Left renal pelvis (tissue), 4 donors: ENCODE data around the gene FKBP9. TPM values are rescaled to one million over a fixed set of nuclear protein-coding genes. Genes with fewer than 3 reads are reported as not detected.
"Not testable (repeated sequence)": the region's sequence is repeated elsewhere in the genome, so short reads cannot be mapped to it uniquely, and the experiment has no call there.

Experiments
- DNase-seq, 4 donors: peaks; one replicate each; pipeline ENCODE4 v3.0.0-alpha.2; 2013; ENCODE audit warnings: low read depth in 4 of 4, low spot score in 3 of 4
- polyA plus RNA-seq, 4 donors: library from polyadenylated mRNA; unstranded; fragments of 120-200 nt; gene quantifications; one replicate each; pipeline ENCODE4 v1.2.1, GENCODE V29; 2013; ENCODE audit not compliant: insufficient read length in 4 of 4

The FKBP9 gene
- polyA plus RNA-seq, 4 donors: 127 to 348 (median 182) TPM

GRCh38 chr7:33004104-33004616 is 46.9 kb downstream of the FKBP9 start:
- not testable (repeated sequence) for DNase-seq

DNA sequence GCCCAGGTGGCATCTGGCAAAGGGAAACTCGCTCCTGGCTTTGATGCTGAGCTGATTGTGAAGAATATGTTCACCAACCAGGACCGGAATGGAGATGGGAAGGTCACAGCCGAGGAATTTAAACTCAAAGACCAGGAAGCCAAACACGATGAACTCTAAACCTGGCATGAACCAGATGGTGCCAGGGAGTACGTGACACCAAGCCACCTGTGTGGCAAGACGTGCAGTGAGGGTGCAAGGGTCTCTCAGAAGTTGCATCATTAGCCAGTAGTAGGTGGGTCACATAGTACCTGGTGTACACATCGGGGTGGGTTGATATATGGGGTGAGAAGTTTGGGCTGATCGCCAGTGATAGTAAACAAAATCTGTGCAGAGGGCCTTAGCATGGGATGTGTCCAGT is 48.0 kb downstream of the FKBP9 start:
- DNase-seq: not testable (repeated sequence)

- not testable (repeated sequence) for DNase-seq
Observed at GRCh38 chr7:33005690-33006089, 48.5 kb downstream of the FKBP9 start.

DNA sequence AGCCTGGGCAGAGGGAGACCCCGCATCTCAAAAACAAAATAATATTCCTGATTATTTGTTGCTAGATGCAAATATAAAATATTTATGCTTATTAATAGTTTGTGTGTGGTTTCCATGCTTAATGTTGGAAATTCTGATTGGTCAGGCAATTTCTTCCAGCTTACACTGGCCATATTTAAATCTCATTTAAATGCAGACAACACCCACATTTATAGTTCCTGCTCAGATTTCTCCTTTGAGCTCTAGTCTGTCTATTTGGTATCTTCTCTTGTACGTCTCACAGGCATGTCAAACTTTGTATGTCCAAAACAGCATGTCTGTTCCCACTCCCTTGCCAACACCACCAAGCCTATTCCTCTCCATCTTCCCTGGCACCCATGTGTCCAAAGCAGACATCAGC is 52.5 kb downstream of the FKBP9 start:
- DNase-seq: no peak

- no peak for DNase-seq
Observed at GRCh38 chr7:33012364-33012763, 55.1 kb downstream of the FKBP9 start.

GRCh38 chr7:33024189-33024757 is 67.0 kb downstream of the FKBP9 start:
- no peak for DNase-seq

DNA sequence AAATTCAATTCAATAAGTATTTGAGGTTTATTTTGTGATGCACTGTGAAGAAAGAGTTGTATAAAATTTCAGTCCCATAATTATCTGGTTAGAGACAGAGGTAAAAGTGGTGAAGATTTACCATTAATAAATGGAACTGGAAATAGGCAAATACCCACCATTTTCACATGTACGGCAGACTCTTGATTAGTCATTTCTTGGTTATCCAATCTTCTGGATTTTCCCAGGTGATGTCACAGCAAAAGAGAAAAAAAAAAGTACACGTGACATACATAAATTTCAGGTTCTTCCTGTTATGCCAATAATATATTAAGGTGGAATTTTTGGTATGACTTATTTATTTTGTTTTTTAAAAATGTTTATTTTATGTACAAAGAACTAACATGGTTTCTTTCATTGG is 78.5 kb downstream of the FKBP9 start:
- DNase-seq: no peak

GRCh38 chr7:33038639-33039038 is 81.4 kb downstream of the FKBP9 start:
- DNase-seq: no peak

DNA sequence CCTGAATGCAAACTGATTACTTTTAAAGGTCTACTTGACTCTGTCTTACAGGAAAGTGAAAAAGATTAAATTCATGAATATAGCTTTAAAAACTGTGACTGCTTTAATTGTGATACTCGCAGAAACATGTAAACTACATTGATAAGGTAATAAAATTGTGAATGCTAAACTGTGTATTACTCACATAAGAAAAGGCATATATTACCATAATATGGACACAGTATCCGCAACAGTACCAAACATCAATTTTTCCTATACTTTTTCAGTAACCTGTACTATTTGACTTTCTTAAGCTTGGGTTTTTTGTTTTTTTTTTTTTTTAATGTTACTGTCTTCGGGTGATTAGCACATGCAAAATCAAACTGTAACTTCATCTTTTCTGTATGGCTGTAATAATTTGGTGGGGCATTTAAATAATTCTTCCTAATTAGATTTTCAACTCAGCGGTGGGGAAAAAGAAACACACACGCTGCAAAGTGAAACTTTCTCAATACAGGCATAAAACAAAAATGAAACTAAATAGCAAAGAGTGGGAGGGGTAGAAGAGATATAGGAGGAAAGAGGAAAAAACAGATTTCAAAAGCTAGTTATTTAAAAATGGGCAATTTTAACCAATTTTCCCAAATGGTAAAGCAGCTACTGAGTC is 82.1 kb downstream of the FKBP9 start:
- no peak for DNase-seq

GRCh38 chr7:33039903-33040292 is 82.7 kb downstream of the FKBP9 start:
- no peak for DNase-seq

DNA sequence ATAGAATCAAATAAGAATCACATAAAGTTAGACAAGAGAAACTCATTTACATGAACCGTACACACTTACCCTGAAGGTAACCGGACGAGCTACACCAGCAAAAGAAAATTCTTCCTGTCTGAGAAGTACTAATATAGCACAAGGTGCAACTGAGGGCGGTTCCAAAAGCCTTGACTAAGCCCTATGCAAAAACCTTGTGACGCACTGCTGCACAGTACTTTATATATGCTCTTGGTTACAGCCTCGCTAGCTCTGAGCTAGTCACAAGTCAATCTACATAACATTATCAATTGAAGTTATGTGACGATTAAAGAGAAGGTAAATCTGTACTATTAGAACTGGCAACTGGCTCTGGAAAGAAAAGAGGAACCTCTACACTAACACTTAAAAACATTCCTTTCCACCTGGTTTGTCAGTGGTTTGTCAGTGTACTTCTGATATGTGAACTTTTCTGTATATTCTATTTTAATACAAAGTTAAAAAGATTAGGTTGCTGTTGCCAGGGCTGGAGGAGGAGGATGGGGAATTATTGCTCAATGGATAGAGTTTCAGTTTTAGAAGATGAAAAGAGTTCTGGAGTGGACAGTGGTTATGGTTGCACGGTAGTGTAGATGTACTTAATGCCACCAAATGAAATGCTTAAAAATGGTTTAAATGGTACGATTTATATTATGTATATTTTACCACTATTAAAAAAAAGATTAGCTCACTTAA is 83.7 kb downstream of the FKBP9 start:
- no peak for DNase-seq

- no peak for DNase-seq
Observed at GRCh38 chr7:33041631-33042428, 84.6 kb downstream of the FKBP9 start.

GRCh38 chr7:33043501-33044400 is 86.5 kb downstream of the FKBP9 start:
- DNase-seq: no peak

DNA sequence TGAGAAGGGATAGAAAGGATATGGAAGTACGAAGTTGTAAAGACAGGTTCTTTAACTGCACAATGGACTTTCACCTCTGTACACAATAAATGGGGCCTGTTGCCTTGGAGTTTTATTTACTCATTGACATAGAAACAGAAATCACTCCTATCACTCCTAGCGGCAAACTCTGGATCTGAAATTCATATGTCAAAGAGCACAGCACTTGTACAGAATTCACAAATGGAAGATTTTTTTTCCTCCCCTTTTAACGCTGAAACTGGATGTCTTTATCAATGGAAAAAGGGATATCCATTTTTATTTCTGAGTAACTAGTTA is 87.1 kb downstream of the FKBP9 start:
- no peak for DNase-seq

DNA sequence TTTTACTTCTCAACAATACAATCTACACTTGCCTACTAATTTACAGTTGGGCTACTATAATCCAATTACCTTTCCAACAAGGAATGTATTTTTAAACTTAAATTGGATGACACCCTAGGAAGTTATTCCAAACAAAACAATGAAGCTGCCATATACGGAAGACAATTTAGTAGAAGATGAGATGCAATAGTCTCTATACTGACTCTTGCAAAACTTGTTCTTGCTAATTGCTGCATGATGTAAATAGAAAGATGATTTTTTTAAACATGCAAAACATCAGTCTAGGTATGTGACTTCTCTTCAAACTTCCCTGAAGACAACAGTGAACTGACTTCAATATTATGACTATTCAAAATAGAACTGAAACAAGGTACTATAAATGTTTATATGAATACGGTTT is 87.7 kb downstream of the FKBP9 start:
- DNase-seq: no peak

- DNase-seq: no peak
Observed at GRCh38 chr7:33048257-33048656, 91.0 kb downstream of the FKBP9 start.

- DNase-seq: no peak
Observed at GRCh38 chr7:33048704-33049103, 91.5 kb downstream of the FKBP9 start.

DNA sequence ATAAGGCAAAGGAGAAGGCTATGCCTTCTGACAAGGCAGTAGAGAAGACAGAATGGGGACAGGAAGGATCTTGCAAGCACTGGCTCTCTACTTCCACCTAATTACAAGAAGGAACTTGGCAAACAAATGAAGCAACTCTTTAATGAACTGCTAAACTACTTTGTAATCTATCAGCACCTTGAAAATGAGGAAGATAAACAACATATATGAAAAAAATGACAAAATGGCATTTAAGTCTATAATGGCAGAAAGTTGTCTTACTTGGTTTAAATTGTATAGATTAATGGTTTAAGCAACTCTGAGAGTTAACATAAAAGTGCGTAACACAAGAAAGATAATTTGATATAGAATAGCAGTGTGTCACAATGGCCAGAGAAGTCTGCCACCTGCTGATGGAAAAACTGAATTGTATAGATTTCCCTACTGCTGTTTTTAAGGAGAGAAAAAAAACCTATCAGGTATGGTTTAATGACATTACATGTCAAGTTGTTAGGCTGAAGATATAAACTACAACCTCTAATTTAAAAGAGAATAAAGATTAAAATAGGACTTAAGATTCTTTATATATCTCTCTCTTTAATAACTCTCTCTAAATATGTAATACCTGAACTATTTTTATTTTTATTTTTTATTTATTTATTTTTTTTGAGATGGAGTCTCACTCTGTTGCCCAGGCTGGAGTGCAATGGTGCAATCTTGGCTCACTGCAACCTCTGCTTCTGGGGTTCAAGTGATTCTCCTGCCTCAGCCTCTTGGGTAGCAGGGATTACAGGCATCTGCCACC is 93.5 kb downstream of the FKBP9 start:
- DNase-seq: no peak

DNA sequence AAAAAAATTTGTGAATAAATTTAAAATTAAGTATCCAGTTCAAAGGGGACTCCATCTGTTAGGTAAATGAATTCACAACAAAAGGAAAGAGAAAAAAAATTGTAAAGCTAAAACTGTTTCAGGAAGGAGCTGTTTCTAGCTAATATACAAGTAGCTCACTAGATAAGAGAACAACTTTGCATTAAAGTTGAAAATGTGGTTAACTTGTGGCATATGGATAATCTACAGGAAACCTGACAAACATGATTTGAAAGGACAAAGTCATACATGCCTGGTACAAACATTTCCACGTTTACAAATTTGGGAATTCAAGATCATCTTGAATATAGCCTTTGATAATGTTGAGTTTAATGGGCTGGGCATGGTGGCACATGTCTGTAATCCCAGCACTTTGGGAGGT is 96.5 kb downstream of the FKBP9 start:
- no peak for DNase-seq
